ENCODE measurements around the gene SCN5A.

Gene SCN5A

DNA sequence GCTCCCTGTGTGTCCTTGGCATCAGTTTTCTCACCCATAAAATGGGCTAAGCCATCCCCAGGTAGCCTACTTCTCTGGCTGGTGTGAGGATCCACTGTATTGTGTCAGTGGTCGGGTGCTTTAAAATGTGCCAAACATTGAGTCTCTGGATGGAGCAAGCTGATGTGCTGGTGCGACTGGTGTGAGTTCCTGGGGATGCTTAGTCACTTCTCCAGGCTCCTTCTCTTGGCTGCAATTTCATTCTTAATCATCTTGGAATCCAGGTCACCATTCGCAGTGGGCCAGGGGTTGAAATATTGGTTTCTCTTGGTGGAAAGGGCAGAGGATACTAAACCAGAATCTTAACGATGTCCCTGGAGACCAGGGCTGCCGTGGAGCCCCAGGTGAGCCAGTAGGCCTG, 29.3 kb downstream of the SCN5A start:
- no peak for DNase-seq

DNA sequence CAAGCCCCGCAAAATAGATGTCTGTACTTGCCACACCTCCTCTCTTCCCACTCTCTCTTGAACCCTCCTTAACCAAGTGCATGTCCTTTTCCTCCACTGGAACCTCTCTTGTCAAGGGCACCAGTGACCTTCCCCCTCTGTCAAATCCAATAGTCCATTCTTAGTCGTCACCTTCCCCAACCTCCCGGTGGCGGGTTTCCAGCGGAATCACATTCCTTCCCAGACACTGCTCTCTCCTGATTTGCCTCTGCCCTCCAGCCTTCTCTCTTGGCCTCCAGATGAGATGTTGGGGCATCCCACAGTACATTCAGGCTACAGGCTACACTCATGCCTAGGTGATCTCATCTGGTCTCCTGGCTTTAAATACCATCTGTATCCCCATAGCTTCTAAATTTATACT, 31.1 kb downstream of the SCN5A start:
- no peak for DNase-seq

DNA sequence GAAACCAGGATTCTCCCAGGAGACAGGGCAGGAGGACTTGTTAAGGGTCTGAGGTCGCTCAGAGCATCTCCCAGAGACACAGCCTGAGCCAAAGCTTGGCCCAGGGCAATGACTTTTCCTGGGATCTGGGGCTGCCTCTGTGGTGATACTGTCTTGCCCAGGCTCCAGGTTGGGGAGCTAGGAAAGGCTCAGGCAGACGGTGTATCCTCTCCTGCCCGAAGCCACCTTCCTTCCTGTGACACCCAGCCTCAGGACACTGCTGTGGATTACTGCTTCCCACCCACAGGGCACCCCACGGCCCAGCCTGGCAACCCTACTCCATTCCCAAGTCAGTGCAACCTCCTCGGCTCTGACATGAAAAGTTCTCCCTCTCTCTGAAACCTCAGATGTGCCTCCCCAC, 31.9 kb downstream of the SCN5A start:
- DNase-seq = no peak

DNA sequence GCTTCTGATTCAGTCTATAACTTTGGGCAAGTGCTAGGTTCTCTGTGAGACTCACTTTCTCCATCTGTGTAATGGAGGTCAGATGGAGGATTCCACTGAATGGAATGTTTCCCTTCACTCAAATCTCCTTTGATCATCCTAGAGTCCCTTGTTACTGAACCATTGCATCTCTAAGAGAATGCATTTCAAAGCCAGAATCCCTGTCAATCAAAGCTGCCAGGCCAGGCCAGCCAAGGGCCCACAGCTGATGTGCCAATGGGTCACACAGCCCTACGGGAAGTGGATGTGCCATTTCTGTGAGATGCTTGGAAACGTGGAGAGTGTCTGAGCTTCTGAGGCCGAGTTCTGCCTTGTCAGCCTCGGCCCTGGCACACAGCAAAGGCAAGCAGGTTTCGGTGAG, 32.4 kb downstream of the SCN5A start:
- no peak for DNase-seq

DNA sequence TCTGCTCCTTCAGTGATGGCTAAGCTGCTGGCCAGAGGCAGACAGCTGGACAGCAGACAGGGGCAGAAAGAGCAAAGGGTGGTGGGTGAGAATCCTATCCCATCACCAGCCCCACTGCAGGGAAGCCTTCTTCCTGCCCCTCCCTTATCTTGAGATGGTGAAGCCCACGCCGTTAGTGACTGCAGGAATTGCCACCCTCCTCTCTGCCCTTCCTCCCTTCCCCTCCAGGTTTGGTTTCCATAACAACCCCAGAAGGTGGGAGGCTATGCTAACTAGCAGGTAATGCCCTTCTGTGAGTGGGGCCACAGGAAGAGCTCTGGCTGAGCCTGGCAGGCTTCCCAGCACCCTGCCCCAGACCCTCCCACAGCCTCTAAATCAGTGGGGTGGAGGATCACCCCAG, 32.8 kb downstream of the SCN5A start:
- no peak for DNase-seq

DNA sequence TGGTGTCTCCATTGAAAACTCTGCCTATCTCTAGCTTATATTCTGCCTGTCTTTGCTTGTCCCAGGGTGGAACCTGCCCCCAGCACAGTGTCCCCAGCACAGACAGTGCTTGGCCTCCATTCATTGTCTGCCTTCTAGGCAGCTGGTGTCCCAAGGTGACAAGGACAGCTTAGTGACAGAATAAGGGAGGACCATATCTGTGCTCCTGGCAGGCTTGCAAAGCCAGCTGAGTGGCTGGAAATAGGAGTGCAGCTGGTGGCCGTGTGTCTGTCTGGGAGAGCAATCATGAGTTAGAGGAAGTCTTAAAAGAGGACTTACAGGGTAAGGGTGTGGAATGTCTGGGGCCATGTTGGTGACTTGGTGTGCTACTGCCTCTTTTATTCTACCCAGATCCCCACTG, 33.4 kb downstream of the SCN5A start:
- no peak for DNase-seq

DNA sequence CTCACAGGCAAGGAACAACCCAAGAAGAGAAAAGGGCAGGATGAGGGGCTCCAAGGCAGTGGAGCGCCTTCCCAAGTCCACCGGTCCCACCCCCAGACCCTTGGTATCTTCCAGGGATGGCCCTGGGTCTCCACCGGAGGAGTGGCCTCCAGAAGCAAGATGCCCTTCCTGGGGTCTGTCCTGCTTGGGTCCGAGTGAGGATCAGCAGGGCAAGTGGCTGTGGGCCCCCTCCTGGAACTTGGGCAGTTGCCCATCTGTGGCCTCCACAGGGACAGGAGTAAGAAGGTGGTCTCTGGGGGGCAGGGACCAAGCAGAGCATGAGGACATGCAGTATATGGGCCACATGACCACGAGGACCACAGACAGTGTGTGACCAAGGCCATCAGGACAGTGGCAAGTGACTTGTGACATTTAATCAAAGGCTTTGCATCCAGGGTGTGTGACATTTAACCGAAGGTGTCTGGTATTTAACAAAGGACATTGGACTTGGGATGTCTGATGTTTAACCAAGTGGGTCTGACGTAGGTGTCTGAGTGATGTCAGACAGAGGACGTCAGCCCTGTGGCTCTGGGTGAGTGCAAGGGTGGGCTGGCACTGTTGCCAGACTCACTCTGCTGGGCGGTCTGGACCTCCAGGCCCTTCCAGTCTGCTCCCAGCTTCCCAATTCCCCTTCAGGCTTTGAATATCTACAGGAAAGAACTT, 34.7 kb downstream of the SCN5A start:
- DNase-seq = no peak

DNA sequence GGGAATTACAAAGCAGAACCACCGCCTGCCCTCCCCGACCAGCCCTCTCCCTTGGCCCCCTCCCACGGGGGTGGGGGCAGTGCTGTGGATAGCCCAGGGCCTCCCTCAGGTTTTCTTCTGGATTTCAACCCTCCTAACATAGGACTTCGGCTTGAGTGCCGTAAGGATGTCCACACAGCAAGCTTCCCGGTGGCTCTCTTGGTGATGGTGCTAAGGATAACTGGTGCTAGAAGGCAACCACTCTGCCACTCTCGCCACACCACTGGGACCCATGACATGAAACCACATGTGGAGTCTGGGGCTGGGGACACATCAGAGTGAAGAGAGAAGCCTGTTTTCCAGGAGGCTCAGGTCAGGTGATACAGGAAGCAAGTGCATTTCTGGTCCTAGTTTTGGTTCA, 35.4 kb downstream of the SCN5A start:
- no peak for DNase-seq

DNA sequence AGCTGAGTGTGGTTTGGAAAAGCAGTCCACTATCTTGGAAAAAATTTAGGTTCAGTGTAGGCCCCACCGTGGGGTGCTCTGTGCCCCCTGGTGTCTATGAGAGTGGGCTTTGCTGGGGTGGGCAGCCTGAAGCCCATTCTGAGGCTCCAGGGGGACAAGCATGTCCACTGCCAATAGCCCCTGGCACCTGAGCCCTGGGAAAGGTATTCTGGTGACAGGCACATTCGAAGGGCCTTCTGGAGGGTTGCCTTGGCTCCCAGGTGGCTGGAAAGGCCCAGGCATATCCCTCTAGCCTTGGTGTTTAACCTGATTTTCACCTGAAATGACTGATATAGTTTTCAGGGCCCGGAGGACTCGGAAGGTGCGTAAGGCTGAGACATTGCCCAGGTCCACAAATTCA, 36.1 kb downstream of the SCN5A start:
- no peak for DNase-seq

DNA sequence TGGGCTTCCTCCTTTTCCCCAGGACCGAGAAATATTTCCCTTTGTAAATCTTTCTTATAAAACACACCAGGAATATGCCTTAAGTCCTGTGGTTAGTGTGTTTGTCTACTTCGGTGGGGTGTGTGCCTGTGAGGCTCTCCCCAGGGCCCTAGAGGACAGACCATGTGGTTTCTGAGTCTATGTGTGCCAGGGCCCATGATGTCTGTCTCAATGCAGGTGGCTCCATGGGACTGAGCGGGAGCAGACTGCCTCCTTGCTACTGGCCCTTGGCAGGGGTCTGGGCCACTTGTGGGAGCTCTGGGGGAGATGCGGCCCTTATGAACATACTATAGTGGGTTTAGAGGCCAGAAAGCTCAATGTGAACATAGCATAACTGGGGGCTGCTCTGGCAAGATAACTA, 37.6 kb downstream of the SCN5A start:
- no peak for DNase-seq

DNA sequence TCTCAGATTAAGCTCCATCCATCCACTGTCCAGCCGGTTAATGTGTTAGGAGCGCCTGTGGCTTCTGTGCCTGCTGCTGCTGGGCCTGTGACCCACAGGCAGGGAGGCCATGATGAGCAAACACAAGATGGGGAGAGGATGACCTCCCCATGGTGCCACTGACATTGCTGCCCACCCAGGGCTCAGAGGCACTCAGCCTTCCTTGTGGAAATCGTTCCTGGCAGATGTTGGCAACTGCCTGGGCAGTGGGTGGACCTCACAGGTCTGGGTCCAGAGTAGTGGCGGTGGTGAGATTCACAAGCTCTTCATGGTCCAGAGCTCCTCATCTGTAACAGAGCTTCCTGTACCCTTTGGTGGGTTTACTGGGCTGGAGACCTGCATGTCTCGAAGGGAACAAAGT, 38.6 kb downstream of the SCN5A start:
- DNase-seq = no peak

DNA sequence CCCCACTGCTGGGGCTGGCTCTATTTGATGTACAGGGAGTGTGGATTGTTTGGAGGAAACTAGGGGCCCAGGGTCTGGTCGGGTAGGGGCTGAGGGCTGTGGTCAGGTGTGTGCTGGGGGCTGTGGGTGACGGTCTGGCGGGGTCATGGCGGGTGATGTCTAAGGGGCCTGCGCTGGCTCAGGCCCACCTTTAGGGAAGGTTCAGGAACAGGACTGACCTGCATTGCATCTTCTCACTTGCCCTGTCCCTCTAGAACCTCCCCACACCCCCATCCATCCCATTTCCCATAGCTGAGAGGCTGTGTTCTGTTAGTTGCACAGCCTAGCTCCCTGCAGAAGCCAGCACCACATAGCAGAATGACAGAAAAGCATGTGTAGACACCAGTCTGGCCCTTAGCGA, 39.1 kb downstream of the SCN5A start:
- DNase-seq = no peak

DNA sequence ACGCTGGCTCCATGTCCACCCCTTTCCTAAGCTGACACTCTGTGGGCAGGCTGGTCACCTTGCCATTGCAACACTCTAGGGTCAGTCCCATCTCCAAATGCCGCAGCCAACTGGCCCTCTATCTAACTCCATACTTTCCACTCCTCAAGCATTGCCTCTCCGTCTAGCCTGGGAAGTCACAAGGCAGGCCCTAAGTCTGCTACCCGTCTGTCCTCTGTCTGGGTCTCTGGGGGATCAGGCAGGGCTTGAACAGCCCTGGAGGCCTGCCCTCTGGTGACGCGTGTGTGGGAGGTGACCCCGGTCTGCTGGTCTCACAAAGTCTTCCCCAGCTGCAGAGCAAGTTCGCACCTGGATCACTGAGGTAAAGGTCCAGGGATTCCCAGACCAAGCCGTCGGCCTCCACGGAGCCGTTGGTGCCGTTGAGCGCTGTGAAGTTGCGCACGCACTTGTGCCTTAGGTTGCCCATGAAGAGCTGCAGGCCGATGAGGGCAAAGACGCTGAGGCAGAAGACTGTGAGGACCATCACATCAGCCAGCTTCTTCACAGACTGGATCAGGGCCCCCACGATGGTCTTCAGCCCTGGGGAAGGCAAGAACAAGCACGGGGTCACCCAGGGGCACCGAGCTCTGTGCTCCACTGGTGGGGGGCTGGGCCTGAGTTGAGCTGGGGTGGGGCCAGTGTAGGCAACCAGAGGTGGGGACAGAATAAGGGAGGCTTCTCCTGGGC, 39.9 kb downstream of the SCN5A start:
- DNase-seq = no peak

DNA sequence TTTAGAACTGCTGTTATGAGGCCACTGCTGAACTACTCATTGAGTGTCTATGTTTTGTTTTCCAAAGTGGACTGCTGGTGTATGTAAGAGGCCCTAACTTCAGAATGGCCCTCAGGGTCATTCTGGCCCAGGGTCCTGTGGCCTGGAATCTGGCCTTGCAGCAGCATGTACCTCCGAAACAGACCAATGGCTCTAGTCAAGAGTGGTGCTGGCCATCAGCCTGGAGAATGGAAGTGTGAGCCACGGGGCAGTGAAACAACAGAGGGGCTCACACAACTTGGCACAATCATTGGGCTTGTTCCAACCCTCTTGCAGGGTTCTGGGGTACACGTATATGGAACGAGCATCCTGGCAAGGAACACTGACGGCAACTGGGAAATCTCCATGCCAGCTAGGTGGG, 40.5 kb downstream of the SCN5A start:
- no peak for DNase-seq

DNA sequence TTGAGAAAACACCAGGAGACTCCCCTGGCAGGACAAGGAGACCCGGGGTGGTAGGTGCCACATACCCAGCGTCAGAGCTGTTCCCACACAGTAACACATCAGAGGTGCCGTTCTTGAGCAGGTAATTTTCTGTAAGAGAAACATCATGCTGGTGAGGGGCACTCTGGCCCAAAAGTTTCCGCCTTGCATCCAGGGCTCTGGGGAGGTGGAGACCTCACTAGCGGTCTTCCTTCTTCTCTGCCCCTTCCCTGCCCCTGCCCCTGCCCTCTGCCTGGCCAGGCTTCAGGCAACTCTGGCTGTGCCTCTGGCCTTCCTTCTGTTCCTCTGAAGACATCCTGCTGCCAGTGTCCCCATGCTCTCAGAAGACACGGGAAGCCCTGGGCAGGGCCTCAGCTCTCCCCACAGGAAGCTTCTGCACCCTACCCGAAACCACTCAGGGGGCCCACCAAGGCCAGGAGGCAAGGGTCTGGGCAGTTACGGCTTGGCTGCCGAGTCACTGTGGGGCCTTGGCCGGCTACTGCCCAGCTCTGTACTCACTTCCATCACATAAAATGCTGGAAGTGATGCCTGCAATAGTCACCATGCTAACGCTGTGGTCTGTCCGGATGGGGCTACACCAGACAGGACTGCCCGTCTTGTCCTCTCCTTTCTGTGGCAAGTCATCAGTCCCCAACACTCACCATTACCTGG, 41.3 kb downstream of the SCN5A start:
- DNase-seq = no peak

DNA sequence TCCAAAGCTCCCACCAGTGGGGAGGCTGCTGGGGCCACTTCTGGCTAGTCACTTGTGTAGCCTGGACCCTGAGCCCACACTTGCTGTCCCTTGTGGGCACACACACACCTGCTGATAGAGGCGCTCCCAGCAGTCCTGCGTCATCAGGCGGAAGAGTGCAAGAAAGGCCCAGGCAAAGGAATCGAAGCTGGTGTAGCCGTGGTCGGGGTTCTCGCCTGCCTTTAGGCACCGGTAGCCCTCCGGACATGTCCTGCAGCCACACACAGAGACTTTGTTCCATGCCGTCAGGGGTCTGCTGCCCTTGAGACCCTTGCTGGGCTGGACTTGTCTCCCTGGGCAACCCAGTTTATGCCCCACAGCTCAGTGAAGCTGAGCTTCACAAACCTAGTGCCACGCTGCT, 42.9 kb downstream of the SCN5A start:
- DNase-seq = no peak

DNA sequence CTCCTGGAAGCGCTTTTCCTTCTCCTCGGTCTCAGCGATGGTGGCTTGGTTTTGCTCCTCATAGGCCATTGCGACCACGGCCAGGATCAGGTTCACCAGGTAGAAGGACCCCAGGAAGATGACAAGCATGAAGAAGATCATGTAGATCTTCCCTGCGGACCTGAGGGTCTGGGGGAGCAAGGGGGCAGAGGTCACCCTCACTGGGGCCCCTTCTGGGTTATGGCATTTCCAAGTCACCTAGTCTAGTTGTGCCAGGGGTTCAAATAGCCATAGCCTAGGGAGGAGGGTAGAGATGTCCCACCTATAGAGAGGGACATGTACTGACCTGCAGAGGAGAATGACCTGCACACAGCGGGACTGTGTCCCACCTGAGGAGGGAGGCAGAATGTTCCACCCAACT, 43.5 kb downstream of the SCN5A start:
- no peak for DNase-seq

DNA sequence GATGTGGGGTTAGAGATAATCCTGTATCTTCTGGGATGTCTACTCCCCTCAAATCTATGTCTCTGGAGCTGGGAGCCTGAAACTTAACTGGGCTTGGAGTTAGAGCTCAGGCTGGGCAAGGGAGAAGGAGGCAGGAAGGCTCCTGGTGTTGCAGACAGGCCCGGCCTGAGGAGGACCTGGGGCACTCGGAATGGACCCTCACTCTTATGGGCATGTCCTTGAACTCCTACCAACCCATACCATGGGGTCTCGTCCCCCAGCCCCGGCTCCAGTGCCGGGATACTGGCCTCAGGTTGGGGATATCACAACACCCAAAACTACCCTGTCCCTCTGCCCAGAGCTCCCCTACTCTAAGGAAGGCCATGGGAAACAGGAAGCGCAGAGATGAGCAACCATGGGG, 45.2 kb downstream of the SCN5A start:
- DNase-seq = no peak

DNA sequence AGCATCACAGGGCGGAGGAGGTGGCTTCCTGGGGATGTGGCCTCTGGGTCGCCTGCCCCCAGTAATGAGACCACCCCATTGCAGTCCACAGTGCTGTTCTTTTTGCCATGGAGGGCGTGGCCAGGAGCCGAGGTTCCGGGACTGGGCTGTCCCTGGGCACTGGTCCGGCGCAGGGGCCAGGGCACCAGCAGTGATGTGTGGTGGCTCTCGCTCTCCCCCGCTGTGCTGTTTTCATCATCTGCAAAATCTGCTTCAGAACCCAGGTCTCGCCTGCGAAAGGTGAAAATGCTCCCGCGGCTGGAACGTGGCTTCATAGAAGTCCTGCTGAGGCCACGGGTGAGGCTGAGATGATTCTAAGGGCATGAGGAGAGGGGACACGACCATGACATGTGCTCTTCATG, 45.8 kb downstream of the SCN5A start:
- DNase-seq = no peak

DNA sequence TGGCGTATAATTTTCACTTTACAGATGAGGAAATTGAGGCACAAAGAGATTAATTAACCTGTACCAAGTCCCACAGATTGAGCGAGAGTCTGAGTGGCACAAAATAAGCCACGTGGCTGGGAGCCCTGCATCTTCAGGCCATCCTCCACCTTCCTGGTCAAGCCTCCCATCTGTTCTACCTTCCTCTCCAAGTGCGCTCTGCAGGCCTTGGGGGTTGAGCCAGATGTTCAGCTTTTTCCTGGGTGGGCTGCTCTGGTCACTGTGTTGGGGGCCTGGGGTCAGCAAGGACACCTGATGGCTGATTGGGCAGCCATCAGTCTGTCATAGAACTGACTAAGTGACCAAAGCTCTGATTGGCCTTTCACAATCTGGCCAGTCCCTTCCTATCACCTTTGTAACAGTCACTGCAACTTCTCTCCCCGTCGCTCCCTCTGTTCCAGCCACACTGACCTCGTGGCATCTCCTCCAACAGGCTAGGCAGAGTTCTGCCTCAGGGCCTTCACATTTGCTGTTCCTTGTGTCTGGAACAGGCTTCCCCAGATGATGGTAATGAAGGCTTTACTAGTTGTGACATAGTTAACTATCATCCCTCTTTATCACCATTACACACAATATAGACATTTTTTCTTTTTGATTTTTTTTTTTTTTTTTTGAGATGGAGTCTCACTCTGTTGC, 46.8 kb downstream of the SCN5A start:
- DNase-seq = peak in 1 of 6 experiments; percentile 3

DNA sequence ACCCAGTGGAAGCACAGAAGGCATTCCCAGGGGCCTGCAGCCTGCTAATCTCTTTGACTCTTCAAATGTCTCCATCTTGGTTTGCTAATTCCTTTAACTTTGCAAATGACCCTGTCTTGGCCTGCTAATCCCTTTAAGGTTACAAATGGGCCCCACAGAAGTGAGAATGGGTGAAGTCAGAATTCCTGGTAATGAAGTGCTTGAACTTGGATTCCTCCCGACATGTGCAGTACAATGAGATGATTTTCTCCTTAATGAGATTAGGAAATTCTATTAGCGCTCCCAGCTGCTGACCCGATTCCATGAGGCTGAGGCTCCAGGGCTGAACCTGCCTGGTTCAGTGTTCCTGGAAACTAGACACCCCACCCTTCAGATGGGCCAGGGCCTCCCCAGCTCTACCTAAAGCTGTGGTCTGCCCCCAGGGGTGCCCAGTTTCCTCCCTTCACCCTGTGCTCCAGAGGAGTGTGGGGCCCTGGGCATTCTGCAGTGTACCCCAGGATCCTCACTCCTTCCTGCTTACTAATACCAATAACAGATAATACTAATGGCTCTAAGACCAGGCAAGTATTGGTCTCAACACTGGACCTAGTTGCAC, 47.4 kb downstream of the SCN5A start:
- no peak for DNase-seq

DNA sequence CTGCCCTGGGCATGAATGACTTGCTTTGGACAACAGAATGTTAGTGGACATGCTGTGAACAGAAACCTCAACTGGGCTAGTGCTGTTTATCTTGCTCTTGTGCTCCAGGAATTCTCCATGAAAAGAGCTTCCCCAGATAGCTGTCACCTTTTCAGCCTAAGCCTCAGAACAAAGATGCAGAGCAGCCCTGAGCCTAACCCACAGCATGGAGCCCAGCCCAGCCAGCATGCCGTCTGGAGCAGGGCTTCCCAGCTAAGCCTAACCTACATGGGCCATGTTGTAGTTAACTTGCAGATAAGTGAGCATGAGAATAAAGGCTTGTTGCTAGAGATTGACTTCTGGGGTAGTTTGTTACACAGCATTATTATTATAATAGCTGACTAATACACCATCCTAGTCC, 48.9 kb downstream of the SCN5A start:
- DNase-seq = no peak

DNA sequence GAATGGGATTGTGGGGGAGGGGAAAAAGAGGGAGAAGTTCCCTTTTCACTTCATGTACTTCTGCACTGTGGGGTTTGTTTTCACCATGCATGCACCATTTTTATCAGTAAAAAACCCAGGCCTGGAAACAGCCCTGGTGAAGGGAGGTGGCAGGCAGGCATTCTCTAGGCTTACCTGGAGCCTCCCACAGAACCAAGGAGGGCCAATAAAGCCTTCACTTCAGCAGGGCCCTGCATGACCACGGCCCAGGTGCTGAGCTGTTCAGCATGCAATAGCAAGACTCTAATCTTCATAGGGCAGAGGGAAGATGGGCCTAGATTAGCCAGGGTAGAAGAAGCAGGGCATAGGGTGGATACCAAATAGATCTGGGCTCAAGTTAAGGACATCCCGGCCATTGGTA, 49.6 kb downstream of the SCN5A start:
- no peak for DNase-seq

Measured in stimulated activated naive CD4-positive, alpha-beta T cell (primary cell).